SK-MEL-5 (cell line): ENCODE measurements around the gene NMUR1. TPM values are rescaled to one million over a fixed set of nuclear protein-coding genes. Genes with fewer than 3 reads are reported as not detected.
"Not testable (repeated sequence)": the region's sequence is repeated elsewhere in the genome, so short reads cannot be mapped to it uniquely, and the experiment has no call there.

ENCODE experiments used
- DNase-seq: peaks from one replicate; pipeline ENCODE4 v3.0.0-alpha.2; 2016; ENCODE audit warnings: low read depth, low spot score
- in situ Hi-C: cut with HindIII; loops from 2 replicates; pipeline ENCODE4 v1.10.0; 2016; ENCODE audit warnings: low sequenced_read_pairs, high pct_unique_total_duplicates, low pct_unique_long_range_greater_than_20kb
- polyA plus RNA-seq, 2 experiments: library from polyadenylated mRNA; depleted of rRNA; stranded (reverse); fragments of >200 nt; gene quantifications; 2 replicates each; pipeline ENCODE4 v1.2.3, GENCODE V29; 2015
- total RNA-seq: library from RNA; depleted of rRNA; stranded (reverse); fragments of >200 nt; shearing (Covaris generic); gene quantifications from 2 replicates; pipeline ENCODE4 v1.2.3, GENCODE V29; 2014; rRNA removed

Gene NMUR1
- 0.18 TPM in 1 of 2 replicates, not detected in the other for total RNA-seq
- polyA plus RNA-seq (2015; cell fraction: cytosol; rRNA removed) = 0.06 TPM in 1 of 2 replicates, not detected in the other
- not detected in 2 replicates for polyA plus RNA-seq (2015; cell fraction: nucleus; rRNA removed)

- DNase-seq = peak; percentile 50
- in situ Hi-C loops = no loop called here
Observed at GRCh38 chr2:231530099-231531011, at the start of gene NMUR1. TSS of gene NMUR1 (minus strand) at chr2:231530445. CDS start at chr2:231530361, 84 bp downstream.

GRCh38 chr2:231579560-231579959 is 49.3 kb upstream of the NMUR1 start:
- no peak for DNase-seq
- in situ Hi-C loops = no loop called here

GRCh38 chr2:231578655-231579054 is 48.4 kb upstream of the NMUR1 start:
- DNase-seq, in situ Hi-C loops: not testable (repeated sequence)

- DNase-seq = no peak
- in situ Hi-C loops = no loop called here
Observed at GRCh38 chr2:231576465-231576864, 46.2 kb upstream of the NMUR1 start.

GRCh38 chr2:231575612-231576256 is 45.5 kb upstream of the NMUR1 start:
- DNase-seq = no peak
- in situ Hi-C loops = no loop called here

GRCh38 chr2:231573698-231574421 is 43.6 kb upstream of the NMUR1 start:
- no peak for DNase-seq
- in situ Hi-C loops = no loop called here

GRCh38 chr2:231573096-231573495 is 42.9 kb upstream of the NMUR1 start:
- no peak for DNase-seq
- in situ Hi-C loops = no loop called here

- in situ Hi-C loops = no loop called here
- DNase-seq = no peak
Observed at GRCh38 chr2:231571661-231572191, 41.5 kb upstream of the NMUR1 start.

GRCh38 chr2:231570915-231571314 is 40.7 kb upstream of the NMUR1 start:
- in situ Hi-C loops, DNase-seq: not testable (repeated sequence)

GRCh38 chr2:231568785-231569435 is 38.7 kb upstream of the NMUR1 start:
- in situ Hi-C loops = no loop called here
- DNase-seq = no peak

GRCh38 chr2:231568098-231568784 is 38.0 kb upstream of the NMUR1 start:
- in situ Hi-C loops = no loop called here

GRCh38 chr2:231567159-231567558 is 36.9 kb upstream of the NMUR1 start:
- in situ Hi-C loops = no loop called here
- no peak for DNase-seq

More at GRCh38 chr2:231568098-231568784, 38.0 kb upstream of the NMUR1 start:
- DNase-seq = no peak

- DNase-seq = no peak
- in situ Hi-C loops = no loop called here
Observed at GRCh38 chr2:231565887-231566594, 35.8 kb upstream of the NMUR1 start.

- in situ Hi-C loops = no loop called here
Observed at GRCh38 chr2:231563378-231563961, 33.2 kb upstream of the NMUR1 start.

GRCh38 chr2:231557571-231558217 is 27.4 kb upstream of the NMUR1 start:
- in situ Hi-C loops = no loop called here

More at GRCh38 chr2:231563378-231563961, 33.2 kb upstream of the NMUR1 start:
- peak; percentile 81 for DNase-seq

More at GRCh38 chr2:231557571-231558217, 27.4 kb upstream of the NMUR1 start:
- DNase-seq = peak; percentile 84
